Ishikawa (cell line): ENCODE data around the gene DHRS4L2.

Source experiments
- CEBPB ChIP-seq: IDR thresholded peaks from 2 replicates; pipeline ENCODE4 v1.6.1; 2012
- CREB1 ChIP-seq: IDR thresholded peaks from 2 replicates; pipeline ENCODE4 v1.6.1; 2012; ENCODE audit warnings: low read depth
- EGR1 ChIP-seq: IDR thresholded peaks from 2 replicates; pipeline ENCODE4 v1.6.1; 2012
- EP300 ChIP-seq: IDR thresholded peaks from 2 replicates; pipeline ENCODE4 v1.6.1; 2012; ENCODE audit warnings: borderline replicate concordance
- FOXM1 ChIP-seq: IDR thresholded peaks from 2 replicates; pipeline ENCODE4 v1.6.1; 2012; ENCODE audit warnings: low read depth, borderline replicate concordance
- NFIC ChIP-seq: IDR thresholded peaks from 2 replicates; pipeline ENCODE4 v1.6.1; 2012
- RAD21 ChIP-seq: IDR thresholded peaks from 2 replicates; pipeline ENCODE4 v1.6.1; 2012; ENCODE audit warnings: low read depth
- TAF1 ChIP-seq: IDR thresholded peaks from 2 replicates; pipeline ENCODE4 v1.6.1; 2012; ENCODE audit warnings: low read depth, mild to moderate bottlenecking
- TCF12 ChIP-seq: IDR thresholded peaks from 2 replicates; pipeline ENCODE4 v1.6.1; 2012; ENCODE audit warnings: low read depth
- TEAD4 ChIP-seq: IDR thresholded peaks from 2 replicates; pipeline ENCODE4 v1.6.1; 2012
- YY1 ChIP-seq: IDR thresholded peaks from 2 replicates; pipeline ENCODE4 v1.6.1; 2012; ENCODE audit warnings: low read depth
- ZBTB7A ChIP-seq: IDR thresholded peaks from 2 replicates; pipeline ENCODE4 v1.6.1; 2012; ENCODE audit warnings: low read depth
- TF ChIP-seq, protein P1 (sequence below): IDR thresholded peaks from 2 replicates; pipeline ENCODE4 v1.6.1; 2012; ENCODE audit warnings: low read depth, mild to moderate bottlenecking
- TF ChIP-seq, protein P2 (sequence below): IDR thresholded peaks from 2 replicates; pipeline ENCODE4 v1.6.1; 2012
- TF ChIP-seq, protein P3 (sequence below): IDR thresholded peaks from 2 replicates; pipeline ENCODE4 v1.6.1; 2012

Gene DHRS4L2

DNA sequence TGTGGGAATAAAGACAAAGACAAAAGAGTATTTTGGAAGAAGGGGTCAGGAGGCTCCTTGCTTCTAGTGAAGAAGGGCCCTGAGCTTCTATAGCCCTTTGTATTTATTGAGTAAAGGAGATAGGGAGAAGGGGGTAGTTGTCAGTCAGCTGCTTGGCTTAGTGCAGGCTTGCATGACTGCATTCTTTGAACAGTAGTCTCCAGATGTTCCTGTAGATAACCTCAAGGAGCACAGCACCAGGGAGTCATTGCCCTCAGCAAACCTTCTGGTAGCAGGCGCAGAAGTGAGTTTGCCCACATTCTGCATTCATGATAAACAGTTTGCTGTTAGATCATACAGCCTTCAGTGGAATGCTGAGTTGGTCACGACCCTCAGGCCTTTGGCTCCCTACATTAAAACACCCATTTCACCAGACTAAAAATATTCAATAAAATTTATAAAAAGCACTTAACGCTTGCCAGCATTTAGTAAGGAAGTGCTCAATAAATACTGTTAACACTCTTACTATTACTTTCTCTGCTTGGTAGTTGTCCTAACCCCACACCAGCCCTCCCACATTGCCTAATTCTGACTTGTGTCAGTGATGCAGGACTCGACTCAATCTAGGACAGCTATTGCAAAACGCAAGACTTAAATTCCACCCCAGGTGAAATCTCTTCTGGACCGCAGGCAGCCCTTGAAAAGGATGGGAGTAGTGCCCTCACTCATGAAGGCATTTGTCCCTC lies 38.2 kb upstream of the DHRS4L2 start:
- no peak for TF ChIP-seq YY1
- no peak for TF ChIP-seq TEAD4
- TF ChIP-seq, protein P1, sequence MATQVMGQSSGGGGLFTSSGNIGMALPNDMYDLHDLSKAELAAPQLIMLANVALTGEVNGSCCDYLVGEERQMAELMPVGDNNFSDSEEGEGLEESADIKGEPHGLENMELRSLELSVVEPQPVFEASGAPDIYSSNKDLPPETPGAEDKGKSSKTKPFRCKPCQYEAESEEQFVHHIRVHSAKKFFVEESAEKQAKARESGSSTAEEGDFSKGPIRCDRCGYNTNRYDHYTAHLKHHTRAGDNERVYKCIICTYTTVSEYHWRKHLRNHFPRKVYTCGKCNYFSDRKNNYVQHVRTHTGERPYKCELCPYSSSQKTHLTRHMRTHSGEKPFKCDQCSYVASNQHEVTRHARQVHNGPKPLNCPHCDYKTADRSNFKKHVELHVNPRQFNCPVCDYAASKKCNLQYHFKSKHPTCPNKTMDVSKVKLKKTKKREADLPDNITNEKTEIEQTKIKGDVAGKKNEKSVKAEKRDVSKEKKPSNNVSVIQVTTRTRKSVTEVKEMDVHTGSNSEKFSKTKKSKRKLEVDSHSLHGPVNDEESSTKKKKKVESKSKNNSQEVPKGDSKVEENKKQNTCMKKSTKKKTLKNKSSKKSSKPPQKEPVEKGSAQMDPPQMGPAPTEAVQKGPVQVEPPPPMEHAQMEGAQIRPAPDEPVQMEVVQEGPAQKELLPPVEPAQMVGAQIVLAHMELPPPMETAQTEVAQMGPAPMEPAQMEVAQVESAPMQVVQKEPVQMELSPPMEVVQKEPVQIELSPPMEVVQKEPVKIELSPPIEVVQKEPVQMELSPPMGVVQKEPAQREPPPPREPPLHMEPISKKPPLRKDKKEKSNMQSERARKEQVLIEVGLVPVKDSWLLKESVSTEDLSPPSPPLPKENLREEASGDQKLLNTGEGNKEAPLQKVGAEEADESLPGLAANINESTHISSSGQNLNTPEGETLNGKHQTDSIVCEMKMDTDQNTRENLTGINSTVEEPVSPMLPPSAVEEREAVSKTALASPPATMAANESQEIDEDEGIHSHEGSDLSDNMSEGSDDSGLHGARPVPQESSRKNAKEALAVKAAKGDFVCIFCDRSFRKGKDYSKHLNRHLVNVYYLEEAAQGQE, result no peak
- TF ChIP-seq RAD21, result no peak
- no peak for TF ChIP-seq ZBTB7A
- TF ChIP-seq CEBPB, result no peak
- no peak for TF ChIP-seq TAF1
- no peak for TF ChIP-seq TCF12
- no peak for TF ChIP-seq CREB1
- TF ChIP-seq, protein P2, sequence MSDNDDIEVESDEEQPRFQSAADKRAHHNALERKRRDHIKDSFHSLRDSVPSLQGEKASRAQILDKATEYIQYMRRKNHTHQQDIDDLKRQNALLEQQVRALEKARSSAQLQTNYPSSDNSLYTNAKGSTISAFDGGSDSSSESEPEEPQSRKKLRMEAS, result no peak
- TF ChIP-seq EP300, result no peak
- TF ChIP-seq, protein P3, sequence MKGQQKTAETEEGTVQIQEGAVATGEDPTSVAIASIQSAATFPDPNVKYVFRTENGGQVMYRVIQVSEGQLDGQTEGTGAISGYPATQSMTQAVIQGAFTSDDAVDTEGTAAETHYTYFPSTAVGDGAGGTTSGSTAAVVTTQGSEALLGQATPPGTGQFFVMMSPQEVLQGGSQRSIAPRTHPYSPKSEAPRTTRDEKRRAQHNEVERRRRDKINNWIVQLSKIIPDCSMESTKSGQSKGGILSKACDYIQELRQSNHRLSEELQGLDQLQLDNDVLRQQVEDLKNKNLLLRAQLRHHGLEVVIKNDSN, result no peak
- TF ChIP-seq EGR1, result no peak
- no peak for TF ChIP-seq FOXM1
- TF ChIP-seq NFIC, result no peak

DNA sequence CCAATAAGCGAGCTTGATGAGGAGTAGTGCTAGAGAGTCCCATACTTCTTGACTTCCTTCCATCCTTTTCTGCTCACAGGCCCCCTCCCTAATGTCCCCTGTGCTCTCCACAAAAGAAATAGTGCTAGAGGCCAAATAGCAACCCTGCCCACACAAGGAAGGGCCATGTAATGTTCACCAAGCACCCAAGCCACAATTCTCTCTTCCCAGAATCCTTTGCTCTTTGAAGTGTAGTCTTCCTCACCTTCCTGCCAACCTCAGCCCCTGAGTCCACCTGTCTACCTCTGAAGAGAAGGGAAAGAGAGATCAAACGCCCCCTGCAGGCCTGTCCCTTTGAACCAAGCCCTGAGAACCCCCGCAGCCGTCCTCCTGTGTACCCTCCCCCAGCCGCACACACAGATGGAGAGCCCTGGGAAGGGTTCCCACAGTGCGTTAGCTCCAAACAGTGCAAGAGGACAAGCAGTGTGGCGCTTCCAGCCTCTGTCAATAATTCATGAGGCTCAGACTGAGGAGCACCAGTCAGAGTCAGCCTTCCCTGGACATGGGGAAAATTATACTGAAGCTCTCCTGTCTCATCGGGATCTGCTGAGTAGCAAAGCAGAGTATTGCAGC lies 37.0 kb upstream of the DHRS4L2 start:
- TF ChIP-seq YY1 (no peak), RAD21 (no peak), TAF1 (no peak), FOXM1 (no peak), ZBTB7A (no peak), CREB1 (no peak), CEBPB (no peak), EGR1 (no peak), NFIC (no peak), EP300 (no peak), TCF12 (no peak), TEAD4 (no peak)
- TF ChIP-seq, protein P1, result no peak
- TF ChIP-seq, protein P2, result no peak
- TF ChIP-seq, protein P3, result no peak

DNA sequence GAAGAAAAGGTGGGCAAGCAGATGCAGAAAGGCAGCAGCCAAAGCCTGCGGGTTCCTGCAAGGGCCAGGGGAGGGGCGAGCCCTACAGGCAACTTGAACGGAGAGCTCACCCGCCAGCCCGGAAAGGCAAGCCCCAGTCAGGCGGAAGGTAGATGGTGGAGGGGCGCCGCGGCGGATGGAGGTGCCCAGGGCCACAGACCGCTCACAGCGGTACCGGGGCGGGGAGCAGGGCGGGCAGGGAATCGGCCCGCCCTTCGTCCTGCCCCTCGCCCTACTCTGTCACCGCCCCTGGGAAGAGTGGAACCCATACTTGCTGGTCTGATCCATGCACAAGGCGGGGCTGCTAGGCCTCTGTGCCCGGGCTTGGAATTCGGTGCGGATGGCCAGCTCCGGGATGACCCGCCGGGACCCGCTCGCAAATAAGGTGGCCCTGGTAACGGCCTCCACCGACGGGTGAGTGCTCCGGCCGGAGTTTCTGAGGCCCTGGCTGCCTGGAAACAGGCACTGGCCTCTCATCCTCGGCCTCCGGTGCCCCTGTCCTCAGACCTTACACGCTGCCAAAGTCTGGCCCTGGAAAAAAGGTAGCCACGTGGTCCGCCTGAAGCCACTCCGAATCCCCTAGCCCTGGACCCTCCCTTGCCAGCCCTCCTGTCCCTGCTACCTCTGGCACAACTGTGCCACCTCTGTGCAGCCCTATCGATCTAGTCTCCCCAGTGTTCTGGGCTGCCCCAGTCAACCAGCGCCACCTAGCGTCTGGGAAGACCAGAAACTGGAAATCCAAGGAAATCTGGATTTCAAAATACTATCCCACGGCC lies 35.1 kb upstream of the DHRS4L2 start, which contains the start of gene DHRS4:
Gene DHRS4 (plus strand): TSS at position 307 of the 815 bp plus-strand sequence. CDS start 19 bp downstream, at position 326.
- TF ChIP-seq ZBTB7A (0 out of 2 replicates have a peak, but pooled peaks have one; percentile 16), TCF12 (peak; percentile 10; the same call in 1 of the 2 replicates), RAD21 (peak; percentile 71), TAF1 (peak; percentile 48), YY1 (0 out of 2 replicates have a peak, but pooled peaks have one; percentile 52), TEAD4 (no peak; the same call in 1 of the 2 replicates)
- TF ChIP-seq, protein P2, result no peak; the same call in 1 of the 2 replicates
- TF ChIP-seq, protein P3, result 0 out of 2 replicates have a peak, but pooled peaks have one; percentile 29

DNA sequence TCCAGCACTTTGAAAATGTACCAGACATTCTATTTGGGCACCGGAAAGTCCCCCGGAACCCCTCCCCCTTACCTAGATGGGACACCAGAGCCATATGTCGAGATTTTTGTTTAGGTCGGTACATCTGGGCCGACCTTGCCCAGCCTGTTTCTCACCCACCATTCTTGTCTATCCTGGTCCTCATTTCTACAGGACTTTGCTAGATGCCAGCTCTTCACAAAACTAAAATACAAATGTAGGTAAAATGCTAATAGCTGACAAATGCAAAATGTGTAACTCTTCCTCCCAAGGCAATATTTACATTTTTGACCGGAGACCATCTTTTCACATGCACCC lies 34.5 kb upstream of the DHRS4L2 start:
- 0 out of 2 replicates have a peak, but pooled peaks have one; percentile 10 for TF ChIP-seq ZBTB7A
